Renal cortex interstitium (tissue), 15 donors: ENCODE data around the gene HLA-C. TPM values are rescaled to one million over a fixed set of nuclear protein-coding genes. Genes with fewer than 3 reads are reported as not detected.
A peak's percentile ranks its signal among the peaks of the same experiment; 100 is the strongest.

Experiments used
- DNase-seq, 11 donors: peaks; one replicate each; pipeline ENCODE4 v3.0.0-alpha.2; 2013; ENCODE audit warnings: low read depth in 9 of 11, low spot score in 4 of 11; ENCODE audit errors: extremely low read depth in 1 of 11
- long read RNA-seq, 16 experiments: transcript quantifications; one replicate each; lab custom pipeline, GENCODE V29; 2026
- polyA plus RNA-seq, 3 donors: library from polyadenylated mRNA; unstranded; fragments of 120-200 nt; gene quantifications; one replicate each; pipeline ENCODE4 v1.2.1, GENCODE V29; 2013; ENCODE audit not compliant: insufficient read length in 3 of 3

The HLA-C gene
- polyA plus RNA-seq: 100 to 1,000 TPM in 1 of 3 donors, 10 to 100 TPM in 2; 66.6 to 115 (median 90.8) TPM
- long read RNA-seq, donor 1, transcript HLA-C-201 (8 exons, 1,536 nt): major isoform, 23 of 45 reads
- long read RNA-seq, donor 1, transcript HLA-C-208 (6 exons, 1,880 nt): minor isoform, 8 of 45 reads
- long read RNA-seq, donor 1, partial matches to known transcripts: 8 of 45 reads
- long read RNA-seq, donor 1, other reads (novel, unspliced or antisense): 0 of 45 reads
- long read RNA-seq, donor 2, transcript HLA-C-201 (8 exons, 1,536 nt): major isoform, 30 of 63 reads
- long read RNA-seq, donor 2, transcript HLA-C-208 (6 exons, 1,880 nt): minor isoform, 5 of 63 reads
- long read RNA-seq, donor 2, partial matches to known transcripts: 26 of 63 reads
- long read RNA-seq, donor 2, other reads (novel, unspliced or antisense): 0 of 63 reads
- long read RNA-seq, donor 3, transcript HLA-C-208 (6 exons, 1,880 nt): minor isoform, 9 of 100 reads
- long read RNA-seq, donor 3, transcript HLA-C-201 (8 exons, 1,536 nt): major isoform, 58 of 100 reads
- long read RNA-seq, donor 3, partial matches to known transcripts: 29 of 100 reads
- long read RNA-seq, donor 3, other reads (novel, unspliced or antisense): 0 of 100 reads
- long read RNA-seq, donor 4, transcript HLA-C-201 (8 exons, 1,536 nt): major isoform, 22 of 24 reads
- long read RNA-seq, donor 4, partial matches to known transcripts: 0 of 24 reads
- long read RNA-seq, donor 4, other reads (novel, unspliced or antisense): 0 of 24 reads
- long read RNA-seq, donor 5: 0 reads
- long read RNA-seq, donor 6, transcript HLA-C-201 (8 exons, 1,536 nt): major isoform, 16 of 24 reads
- long read RNA-seq, donor 6, transcript HLA-C-208 (6 exons, 1,880 nt): minor isoform, 6 of 24 reads
- long read RNA-seq, donor 6, partial matches to known transcripts: 0 of 24 reads
- long read RNA-seq, donor 6, other reads (novel, unspliced or antisense): 0 of 24 reads
- long read RNA-seq, donor 7, transcript HLA-C-201 (8 exons, 1,536 nt): major isoform, 16 of 33 reads
- long read RNA-seq, donor 7, transcript HLA-C-208 (6 exons, 1,880 nt): minor isoform, 5 of 33 reads
- long read RNA-seq, donor 7, partial matches to known transcripts: 10 of 33 reads
- long read RNA-seq, donor 7, other reads (novel, unspliced or antisense): 0 of 33 reads
- long read RNA-seq, donor 8: 0 reads
- long read RNA-seq, donor 9, transcript HLA-C-201 (8 exons, 1,536 nt): major isoform, 52 of 70 reads
- long read RNA-seq, donor 9, partial matches to known transcripts: 10 of 70 reads
- long read RNA-seq, donor 9, other reads (novel, unspliced or antisense): 0 of 70 reads
- long read RNA-seq, donor 10, transcript HLA-C-201 (8 exons, 1,536 nt): major isoform, 21 of 50 reads
- long read RNA-seq, donor 10, transcript HLA-C-208 (6 exons, 1,880 nt): minor isoform, 6 of 50 reads
- long read RNA-seq, donor 10, partial matches to known transcripts: 20 of 50 reads
- long read RNA-seq, donor 10, other reads (novel, unspliced or antisense): 0 of 50 reads
- long read RNA-seq, donor 11, transcript HLA-C-208 (6 exons, 1,880 nt): minor isoform, 5 of 50 reads
- long read RNA-seq, donor 11, transcript HLA-C-201 (8 exons, 1,536 nt): major isoform, 24 of 50 reads
- long read RNA-seq, donor 11, partial matches to known transcripts: 18 of 50 reads
- long read RNA-seq, donor 11, other reads (novel, unspliced or antisense): 0 of 50 reads
- long read RNA-seq, donor 12, transcript HLA-C-201 (8 exons, 1,536 nt): major isoform, 30 of 35 reads
- long read RNA-seq, donor 12, partial matches to known transcripts: 0 of 35 reads
- long read RNA-seq, donor 12, other reads (novel, unspliced or antisense): 0 of 35 reads
- long read RNA-seq, donor 13: 0 reads
- long read RNA-seq, donor 14, transcript HLA-C-201 (8 exons, 1,536 nt): major isoform, 45 of 69 reads
- long read RNA-seq, donor 14, transcript HLA-C-205 (2 exons, 754 nt): minor isoform, 5 of 69 reads
- long read RNA-seq, donor 14, partial matches to known transcripts: 16 of 69 reads
- long read RNA-seq, donor 14, other reads (novel, unspliced or antisense): 0 of 69 reads
- long read RNA-seq, donor 15, transcript HLA-C-201 (8 exons, 1,536 nt): major isoform, 22 of 26 reads
- long read RNA-seq, donor 15, partial matches to known transcripts: 0 of 26 reads
- long read RNA-seq, donor 15, other reads (novel, unspliced or antisense): 0 of 26 reads
- long read RNA-seq, donor 16, transcript HLA-C-201 (8 exons, 1,536 nt): major isoform, 54 of 117 reads
- long read RNA-seq, donor 16, transcript HLA-C-203 (8 exons, 1,554 nt): minor isoform, 9 of 117 reads
- long read RNA-seq, donor 16, partial matches to known transcripts: 43 of 117 reads
- long read RNA-seq, donor 16, other reads (novel, unspliced or antisense): 6 of 117 reads

DNA sequence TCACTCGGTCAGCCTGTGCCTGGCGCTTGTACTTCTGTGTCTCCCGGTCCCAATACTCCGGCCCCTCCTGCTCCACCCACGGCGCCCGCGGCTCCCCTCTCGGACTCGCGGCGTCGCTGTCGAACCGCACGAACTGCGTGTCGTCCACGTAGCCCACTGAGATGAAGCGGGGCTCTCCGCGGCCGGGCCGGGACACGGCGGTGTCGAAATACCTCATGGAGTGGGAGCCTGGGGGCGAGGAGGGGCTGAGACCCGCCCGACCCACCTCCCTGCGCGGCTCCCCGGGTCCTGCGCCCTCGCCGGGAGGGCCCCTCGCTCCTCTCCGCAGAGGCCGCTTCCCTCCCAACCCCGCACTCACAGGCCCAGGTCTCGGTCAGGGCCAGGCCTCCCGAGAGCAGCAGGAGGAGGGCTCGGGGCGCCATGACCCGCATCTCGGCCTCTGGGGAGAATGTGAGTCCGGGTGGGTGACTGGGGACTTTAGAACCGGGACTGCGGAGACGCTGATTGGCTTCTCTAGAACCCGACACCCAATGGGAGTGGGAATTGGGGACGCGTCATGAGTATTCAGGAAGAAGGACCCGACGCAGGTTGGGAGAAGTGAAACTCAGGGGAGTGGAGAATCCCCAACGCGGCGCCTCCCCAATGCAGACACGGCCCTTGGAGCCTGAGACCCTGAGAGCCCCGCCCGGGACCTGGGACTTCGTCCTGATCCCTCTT, at the start of gene HLA-C:
TSS of gene HLA-C (minus strand) at position 452 of the 717 bp plus-strand sequence. CDS start at position 431, 21 bp downstream.
- peak; percentile 77 to 93 (median 88) for DNase-seq

DNA sequence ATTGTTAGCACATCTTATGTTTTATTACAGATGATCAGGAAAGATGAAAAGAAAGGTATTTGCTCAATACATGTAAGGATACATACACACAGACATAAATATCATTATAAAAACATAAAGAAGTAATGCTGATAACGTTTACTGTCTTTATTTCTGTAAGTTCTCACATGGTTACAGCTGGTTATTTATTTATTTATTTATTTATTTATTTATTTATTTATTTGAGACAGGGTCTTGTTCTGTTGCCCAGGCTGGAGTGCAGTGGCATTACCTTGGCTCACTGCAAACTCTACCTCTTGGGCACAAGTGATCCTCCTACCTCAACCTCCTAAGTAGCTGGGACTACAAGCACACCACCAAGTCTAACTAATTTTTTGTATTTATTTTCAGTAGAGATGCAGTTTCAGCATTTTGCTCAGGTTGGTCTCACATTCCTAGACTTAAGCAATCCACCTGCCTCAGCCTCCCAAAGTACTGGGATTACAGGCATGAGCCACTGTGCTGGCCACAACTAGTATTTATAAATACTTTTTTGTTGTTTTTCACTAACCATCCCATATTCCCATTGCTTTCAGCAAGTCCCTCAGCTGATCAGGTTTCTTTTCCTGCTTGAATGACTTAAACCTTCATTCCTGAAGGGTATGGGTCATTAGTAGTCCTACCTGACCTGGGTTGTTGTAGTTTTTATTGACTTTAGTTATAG, 49.3 kb upstream of the HLA-C start:
- DNase-seq: no peak

DNA sequence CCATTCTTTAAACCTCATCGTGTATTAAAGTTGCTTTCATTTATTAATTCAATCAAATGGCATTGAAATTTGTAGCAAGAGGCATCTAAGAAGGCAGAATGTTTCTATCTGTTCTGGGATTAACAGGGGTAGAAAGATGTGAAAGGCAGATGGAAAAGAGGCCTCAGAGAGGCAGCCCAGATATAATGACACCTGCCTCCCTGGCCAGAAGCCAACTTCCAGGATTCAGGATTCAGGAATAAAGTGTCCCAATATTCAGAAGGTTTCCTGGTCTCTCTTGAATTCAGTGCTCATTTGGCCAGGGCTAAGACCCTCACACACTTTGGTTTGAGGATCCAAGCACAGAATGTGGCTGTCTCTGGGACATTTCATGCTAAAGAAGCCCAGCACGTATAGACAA, 45.1 kb upstream of the HLA-C start:
- no peak for DNase-seq

DNA sequence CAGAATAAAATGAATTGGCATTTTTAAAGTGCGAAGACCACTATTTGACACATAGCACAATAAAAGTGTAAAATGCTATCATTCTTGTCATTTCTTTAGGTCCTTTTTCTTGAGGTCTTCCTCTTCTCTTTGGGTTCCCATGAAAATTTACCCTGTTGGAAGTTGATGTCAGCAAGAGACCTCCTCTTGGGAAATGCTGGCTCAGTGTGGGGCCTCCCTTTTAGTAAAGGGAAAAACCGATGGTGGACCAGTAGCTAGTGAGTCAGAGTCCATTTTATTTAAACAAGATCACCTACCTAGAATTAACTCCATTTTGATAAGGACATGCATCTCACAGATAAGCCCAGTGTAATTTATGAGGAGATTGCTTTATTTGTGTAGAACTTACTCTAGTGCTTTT, 37.7 kb upstream of the HLA-C start:
- DNase-seq: no peak

DNA sequence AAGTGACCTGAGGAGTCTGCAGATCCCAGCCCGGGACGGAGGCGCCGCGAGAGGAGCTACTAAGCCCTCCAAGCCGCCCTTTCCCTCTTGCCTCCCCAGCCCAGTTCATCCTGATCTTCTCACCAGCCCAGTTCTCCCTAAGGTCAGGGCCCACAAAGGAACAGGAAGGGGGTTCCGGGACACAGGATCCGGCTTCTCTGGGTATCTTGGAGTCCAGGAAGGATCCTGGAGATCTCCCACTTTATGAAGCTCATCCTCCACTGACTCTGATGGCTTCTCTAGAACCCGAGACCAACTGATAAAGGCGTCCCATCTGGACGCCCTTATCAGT, 36.9 kb upstream of the HLA-C start:
- no peak for DNase-seq

DNA sequence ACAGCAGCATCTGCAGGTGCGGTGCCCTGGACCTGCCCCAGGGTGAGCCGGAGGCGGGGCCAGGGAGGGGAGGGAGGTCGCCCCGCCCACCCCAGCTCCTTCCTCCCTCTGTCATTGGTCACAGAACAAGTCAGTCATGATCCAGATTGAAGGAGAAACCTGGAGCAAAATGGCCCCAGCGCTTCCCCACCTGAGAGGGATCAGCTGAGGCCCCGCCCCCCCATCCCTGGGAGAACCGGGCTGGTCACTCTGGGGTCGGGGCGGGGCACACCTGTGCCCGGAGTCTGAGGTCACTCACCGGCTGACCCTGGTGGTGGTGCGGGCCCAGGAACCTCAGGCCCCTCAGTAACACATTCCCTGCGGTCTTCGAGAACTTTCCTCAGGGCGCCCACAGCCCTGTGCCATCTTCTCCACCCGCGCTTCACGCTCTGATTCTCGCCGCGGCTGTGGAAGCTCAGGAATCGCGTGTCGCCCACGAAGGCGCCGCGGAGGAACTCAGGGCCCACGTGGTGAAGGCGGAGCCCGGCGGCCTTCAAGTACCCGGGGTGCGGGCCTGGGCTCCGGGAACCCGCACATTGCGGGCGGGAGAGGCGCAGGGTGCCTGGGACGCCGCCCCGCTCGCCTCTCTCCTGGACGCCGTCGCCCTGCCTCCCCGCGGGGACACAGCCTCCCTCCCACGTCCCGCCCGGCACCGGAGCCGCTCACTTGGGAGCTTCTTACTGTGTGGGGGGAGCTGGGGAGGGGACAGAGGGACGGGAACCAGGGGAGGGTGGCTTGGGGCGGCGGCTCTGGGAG, 36.4 kb upstream of the HLA-C start:
- DNase-seq: peak in 2 of 11 donors; percentile 2 to 9

DNA sequence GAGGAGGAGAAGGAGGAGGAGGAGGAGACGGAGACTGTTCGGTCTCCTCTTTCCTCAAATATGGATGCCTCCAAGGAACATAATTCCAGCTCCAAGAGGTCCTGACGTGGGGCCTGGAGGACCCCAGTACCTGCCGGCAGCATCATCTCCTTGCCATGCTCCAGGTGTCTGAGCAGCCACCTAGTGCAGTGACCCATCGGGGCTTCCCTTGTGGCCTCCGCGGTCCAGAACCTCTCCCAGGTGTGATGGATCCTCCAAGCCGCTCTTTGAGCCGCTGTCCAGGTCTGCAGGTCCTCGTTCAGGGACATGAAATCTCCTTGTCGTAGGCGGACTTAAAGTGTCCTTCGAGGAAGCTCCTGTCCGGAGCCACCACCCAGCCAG, 35.8 kb upstream of the HLA-C start:
- no peak for DNase-seq

DNA sequence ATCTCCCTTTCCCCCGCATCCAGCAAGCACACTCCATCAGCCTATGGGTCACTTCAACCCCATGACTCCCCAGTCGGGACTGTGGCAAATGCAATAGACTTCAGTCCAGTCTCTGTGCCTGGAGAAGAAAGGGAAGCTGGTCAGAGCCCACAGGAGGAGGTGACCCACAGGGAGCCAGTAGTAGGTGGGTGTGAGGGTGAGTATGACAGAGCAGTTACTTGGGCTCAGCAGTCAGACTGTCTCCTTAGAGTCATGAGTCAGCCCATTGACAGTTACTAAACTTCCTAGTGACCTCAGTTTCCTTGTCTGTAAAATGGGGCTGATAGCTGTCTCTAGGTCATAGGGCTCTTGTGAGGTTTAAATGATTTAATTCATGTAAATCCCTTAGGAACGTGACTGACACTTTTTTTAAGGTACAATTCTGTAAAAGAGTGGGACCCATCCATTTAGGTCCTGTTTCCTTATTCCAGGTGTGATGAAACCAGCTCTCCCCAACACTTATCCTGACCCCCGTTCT, 33.9 kb upstream of the HLA-C start:
- no peak for DNase-seq

DNA sequence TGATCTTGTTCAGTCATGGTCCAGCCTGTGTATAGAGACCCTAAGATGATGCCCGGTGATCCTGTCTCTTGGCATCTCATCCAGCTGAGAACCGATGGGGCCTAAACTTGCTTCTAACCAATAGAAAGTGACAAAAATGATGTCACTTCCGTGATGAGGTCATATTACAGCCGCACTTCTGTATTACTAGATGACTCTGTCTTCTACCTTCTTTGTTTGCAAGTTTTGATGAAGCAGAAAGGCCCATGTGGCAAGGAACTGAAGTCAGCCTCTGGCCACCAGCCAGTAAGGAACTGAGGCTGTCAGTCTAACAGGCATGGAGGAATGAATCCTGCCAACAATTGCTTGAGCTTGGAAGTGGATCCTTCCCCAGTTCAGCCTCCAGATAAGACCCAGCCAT, 32.8 kb upstream of the HLA-C start:
- DNase-seq: no peak

DNA sequence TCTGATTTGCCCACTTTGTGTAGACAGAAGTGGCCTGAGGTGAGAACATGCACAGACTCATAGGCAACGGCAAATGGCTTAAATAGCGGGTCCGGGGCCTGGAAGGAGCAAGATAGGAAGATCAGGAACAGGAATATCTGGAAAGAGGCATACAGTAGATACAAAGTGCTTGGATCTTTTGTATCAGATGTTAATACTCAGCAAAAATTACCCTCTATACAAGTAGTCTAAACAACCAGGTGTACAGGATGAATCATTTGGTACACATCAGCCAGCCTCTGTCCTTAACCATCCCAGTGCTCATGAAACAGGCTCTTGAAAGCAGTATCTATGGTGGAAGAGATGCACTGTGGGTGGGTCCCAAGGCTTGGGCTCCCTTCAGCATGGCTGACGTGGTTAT, 28.9 kb upstream of the HLA-C start:
- no peak for DNase-seq

DNA sequence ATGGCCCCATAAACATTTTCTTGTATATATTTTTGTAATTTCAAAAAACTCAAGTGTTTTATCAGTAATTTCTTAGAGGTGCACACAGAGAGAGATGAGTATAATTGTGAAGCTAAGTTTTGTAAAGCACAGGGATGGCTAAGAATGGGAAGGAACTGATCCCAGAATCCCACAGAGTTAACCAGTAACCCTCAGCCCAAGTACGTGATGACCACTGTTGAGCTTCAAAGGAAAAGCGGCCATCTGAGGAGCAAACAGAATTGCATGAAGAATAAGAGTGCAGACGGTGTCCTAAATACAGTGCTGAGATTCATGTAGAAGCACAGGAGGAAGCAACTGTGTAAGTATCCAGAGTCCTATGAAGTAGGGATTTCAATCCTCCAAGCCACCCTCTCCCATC, 28.1 kb upstream of the HLA-C start:
- DNase-seq: no peak

DNA sequence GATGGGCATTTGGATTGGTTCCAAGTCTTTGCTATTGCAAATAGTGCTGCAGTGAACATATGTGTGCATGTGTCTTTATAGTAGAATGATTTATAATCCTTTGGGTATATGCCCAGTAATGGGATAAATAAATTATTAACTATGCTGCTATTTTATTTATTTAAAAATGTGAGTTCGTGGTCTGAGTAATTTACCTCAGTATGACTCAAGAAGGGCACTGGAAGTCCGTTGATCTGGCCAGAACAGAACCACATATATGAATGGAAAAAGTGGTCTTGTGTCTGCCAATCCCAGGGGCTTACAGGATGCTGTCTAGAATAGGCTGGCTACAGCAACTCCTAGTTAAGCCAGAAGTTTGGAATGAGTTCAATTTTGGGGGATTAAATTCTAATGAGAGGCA, 27.6 kb upstream of the HLA-C start:
- no peak for DNase-seq

DNA sequence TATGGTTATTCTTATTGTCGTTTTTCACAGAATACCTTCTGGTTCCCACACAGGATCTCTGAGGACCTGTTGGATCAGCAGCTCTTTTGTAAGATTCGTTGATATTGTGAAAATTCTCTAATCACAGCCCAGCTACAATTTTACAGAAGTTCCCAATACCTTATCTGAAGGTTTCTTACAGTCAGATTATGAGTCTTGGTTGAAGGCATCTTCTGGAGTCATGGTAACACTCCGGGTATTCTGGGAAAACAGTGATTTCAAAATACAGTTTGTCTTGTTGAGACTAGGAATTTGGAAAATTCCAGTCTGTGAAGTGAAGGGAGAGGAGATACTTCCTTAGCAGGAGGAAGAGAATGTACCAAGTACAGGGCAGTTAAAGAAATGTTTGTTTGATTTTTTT, 22.2 kb upstream of the HLA-C start:
- no peak for DNase-seq

DNA sequence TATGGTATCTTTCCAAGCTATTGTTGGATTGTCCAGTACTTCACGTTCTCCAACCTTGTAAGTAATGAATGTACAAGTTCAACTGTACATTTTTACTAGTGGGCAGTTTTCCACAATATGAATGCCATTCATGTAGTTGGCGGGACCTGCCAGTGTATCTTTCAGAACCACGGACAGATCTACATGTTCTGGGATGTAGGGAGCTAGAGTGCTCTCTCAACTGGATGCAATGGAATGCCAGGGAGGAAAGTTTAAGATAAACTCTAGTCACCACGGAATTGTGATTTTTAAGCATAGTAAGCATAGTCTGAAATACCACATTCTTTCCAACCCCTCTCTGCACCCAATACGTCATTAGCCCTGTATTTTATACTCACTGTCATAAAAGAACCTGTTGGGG, 21.5 kb upstream of the HLA-C start:
- DNase-seq: peak in 2 of 11 donors; percentile 23 to 30

DNA sequence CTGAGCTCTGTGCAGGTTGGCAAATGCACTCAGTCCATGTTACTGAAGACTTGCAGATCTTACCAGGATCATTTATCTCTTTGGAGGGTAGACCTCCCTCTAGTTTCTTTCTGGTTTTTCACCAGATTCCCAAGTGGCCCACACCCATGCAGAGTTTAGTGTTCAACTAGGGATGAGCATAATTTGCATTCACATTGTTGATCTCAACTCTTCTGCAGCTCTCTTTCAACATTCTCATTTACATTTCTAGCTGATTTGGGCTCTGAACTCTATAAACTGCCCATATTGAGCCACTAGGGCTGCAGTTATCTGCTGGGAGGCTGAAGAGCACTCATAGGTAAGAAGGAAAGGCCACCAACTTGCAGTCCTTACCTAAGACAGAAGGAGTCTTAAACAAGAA, 17.9 kb upstream of the HLA-C start:
- no peak for DNase-seq
